WTC11 (cell line): Measurements from ENCODE around the gene PHKA1. TPM values are rescaled to one million over a fixed set of nuclear protein-coding genes. Genes with fewer than 3 reads are reported as not detected.
"Not testable (repeated sequence)": the region's sequence is repeated elsewhere in the genome, so short reads cannot be mapped to it uniquely, and the experiment has no call there.

Experiments
- ATAC-seq: fragments of 200-7000 bp; cut with Tn5 transposase; 2 replicates; pipeline ENCODE4 v1.10.0; 2021; ENCODE audit warnings: mild to moderate bottlenecking, moderate library complexity
- CTCF ChIA-PET: fragments of 300-600 bp; sonication (Branson Sonifier 250); formaldehyde crosslinking; loops from one replicate; lab custom pipeline; 2021; ENCODE audit warnings: antibody characterized with exemption; lab: Charles Lee
- POLR2A ChIA-PET: fragments of 350-600 bp; sonication (Branson Sonifier 250); formaldehyde crosslinking; loops from one replicate; lab custom pipeline; 2021; ENCODE audit warnings: antibody characterized with exemption; lab: Charles Lee
- DNase-seq: peaks from one replicate; pipeline ENCODE4 v3.0.0; 2021; ENCODE audit warnings: low spot score
- H3K27ac Mint-ChIP-seq: 2 replicates; pipeline ENCODE4 v1.8.0; 2021; ENCODE audit warnings: mixed read lengths
- H3K27me3 Mint-ChIP-seq: 2 replicates; pipeline ENCODE4 v1.8.0; 2021; ENCODE audit warnings: low read depth, mild to moderate bottlenecking, moderate library complexity, mixed read lengths
- H3K36me3 Mint-ChIP-seq: 2 replicates; pipeline ENCODE4 v1.8.0; 2021; ENCODE audit warnings: mixed read lengths
- H3K4me1 Mint-ChIP-seq: 2 replicates; pipeline ENCODE4 v1.8.0; 2022; ENCODE audit warnings: mixed read lengths
- H3K4me3 Mint-ChIP-seq: 2 replicates; pipeline ENCODE4 v1.8.0; 2021; ENCODE audit warnings: mild to moderate bottlenecking, moderate library complexity, mixed read lengths
- H3K9me3 Mint-ChIP-seq: 2 replicates; pipeline ENCODE4 v1.8.0; 2021; ENCODE audit warnings: mixed read lengths
- AR ChIP-seq: fragments of 250-450 bp; sonication (Bioruptor Pico); IDR thresholded peaks from 2 replicates; pipeline ENCODE4 v1.9.0; 2021; ENCODE audit warnings: mild to moderate bottlenecking
- E2F1 ChIP-seq: sonication (generic); formaldehyde crosslinking; IDR thresholded peaks from 2 replicates; pipeline ENCODE4 v1.8.0; 2022; ENCODE audit warnings: mild to moderate bottlenecking, missing genetic modification reagents
- E2F4 ChIP-seq: sonication (generic); formaldehyde crosslinking; IDR thresholded peaks from 2 replicates; pipeline ENCODE4 v1.8.1; 2022; ENCODE audit warnings: low read depth, mild to moderate bottlenecking, moderate library complexity, missing genetic modification reagents, borderline replicate concordance
- EMX1 ChIP-seq: fragments of 250-450 bp; sonication (Bioruptor Pico); IDR thresholded peaks from 2 replicates; pipeline ENCODE4 v1.8.0; 2021; ENCODE audit warnings: mild to moderate bottlenecking
- JAZF1 ChIP-seq: fragments of 250-450 bp; sonication (Bioruptor Pico); IDR thresholded peaks from 2 replicates; pipeline ENCODE4 v1.9.0; 2021; ENCODE audit warnings: moderate library complexity, mild to moderate bottlenecking, inconsistent platforms
- JUN ChIP-seq: sonication (generic); formaldehyde crosslinking; IDR thresholded peaks from 2 replicates; pipeline ENCODE4 v1.8.0; 2023; ENCODE audit warnings: mild to moderate bottlenecking, missing genetic modification reagents
- OVOL2 ChIP-seq: fragments of 250-450 bp; sonication (Bioruptor Pico); IDR thresholded peaks from 2 replicates; pipeline ENCODE4 v1.9.0; 2021; ENCODE audit warnings: mild to moderate bottlenecking, borderline replicate concordance
- PRRX2 ChIP-seq: fragments of 250-450 bp; sonication (Bioruptor Pico); IDR thresholded peaks from 2 replicates; pipeline ENCODE4 v1.8.0; 2021; ENCODE audit warnings: mild to moderate bottlenecking
- STAT6 ChIP-seq: sonication (generic); formaldehyde crosslinking; conservative IDR thresholded peaks from 2 replicates; pipeline ENCODE4 v1.8.1; 2023; ENCODE audit warnings: mild to moderate bottlenecking, low read depth, missing genetic modification reagents, moderate library complexity
- TEAD4 ChIP-seq: sonication (generic); formaldehyde crosslinking; IDR thresholded peaks from 2 replicates; pipeline ENCODE4 v1.8.0; 2022; ENCODE audit warnings: mild to moderate bottlenecking, missing genetic modification reagents
- ZMAT4 ChIP-seq: fragments of 250-450 bp; sonication (Bioruptor Pico); IDR thresholded peaks from 2 replicates; pipeline ENCODE4 v1.9.0; 2021; ENCODE audit warnings: mild to moderate bottlenecking
- ZNF423 ChIP-seq: fragments of 250-450 bp; sonication (Bioruptor Pico); IDR thresholded peaks from 2 replicates; pipeline ENCODE4 v2.1.2; 2022; ENCODE audit warnings: mild to moderate bottlenecking, moderate library complexity
- ZNF425 ChIP-seq: fragments of 250-450 bp; sonication (Bioruptor Pico); conservative IDR thresholded peaks from 2 replicates; pipeline ENCODE4 v1.9.0; 2021; ENCODE audit warnings: mild to moderate bottlenecking
- ZNF532 ChIP-seq: fragments of 250-450 bp; sonication (Bioruptor Pico); IDR thresholded peaks from 2 replicates; pipeline ENCODE4 v1.9.0; 2021; ENCODE audit warnings: mild to moderate bottlenecking, borderline replicate concordance
- total RNA-seq: library from RNA; stranded (reverse); gene quantifications from 3 replicates; pipeline ENCODE4 v1.2.3, GENCODE V29; 2021

PHKA1 gene
- total RNA-seq, 1 experiment from 2014 or later: 9.9 TPM

- no peak overlapping the region for H3K4me3 Mint-ChIP-seq
- CTCF ChIA-PET: no interaction called here
Observed at GRCh38 chrX:72604112-72604511, 110.0 kb downstream of the PHKA1 start.

GRCh38 chrX:72591038-72591437 is 123.1 kb downstream of the PHKA1 start:
- H3K4me3 Mint-ChIP-seq, H3K27me3 Mint-ChIP-seq, POLR2A ChIA-PET, H3K27ac Mint-ChIP-seq, H3K4me1 Mint-ChIP-seq, H3K9me3 Mint-ChIP-seq, DNase-seq, CTCF ChIA-PET, H3K36me3 Mint-ChIP-seq, ATAC-seq: not testable (repeated sequence)

More at GRCh38 chrX:72604112-72604511, 110.0 kb downstream of the PHKA1 start:
- Mint-ChIP-seq H3K9me3 (no peaks in the 10 kb centered on the region), H3K27me3 (no peaks in the 10 kb centered on the region), H3K4me1 (no peaks in the 10 kb centered on the region), H3K36me3 (peaks cover 8% of the 10 kb centered on the region), H3K27ac (no peak overlapping the region)
- POLR2A ChIA-PET: no interaction called here
- no peak for DNase-seq
- no peak for TF ChIP-seq STAT6 (CRISPR knock-in tag)
- no peak for TF ChIP-seq JUN (CRISPR knock-in tag)
- TF ChIP-seq AR (CRISPR knock-in tag): no peak
- no peak for TF ChIP-seq ZNF423 (CRISPR knock-in tag)
- no peak for TF ChIP-seq JAZF1 (CRISPR knock-in tag)
- TF ChIP-seq E2F4 (CRISPR knock-in tag): no peak
- no peak for TF ChIP-seq ZNF425
- TF ChIP-seq TEAD4: no peak
- no peak for TF ChIP-seq OVOL2
- no peak for TF ChIP-seq ZMAT4 (CRISPR knock-in tag)
- TF ChIP-seq, all 79 proteins: peak for 0
- ATAC-seq: no peak

GRCh38 chrX:72584163-72584562 is 129.9 kb downstream of the PHKA1 start:
- H3K9me3 Mint-ChIP-seq: peaks cover 9% of the 10 kb centered on the region
- ATAC-seq (no peak), DNase-seq (no peak)
- POLR2A ChIA-PET: no interaction called here
- H3K27ac Mint-ChIP-seq: no peak overlapping the region
- no peaks in the 10 kb centered on the region for H3K27me3 Mint-ChIP-seq
- CTCF ChIA-PET: no interaction called here
- peaks cover 14% of the 10 kb centered on the region for H3K36me3 Mint-ChIP-seq
- H3K4me1 Mint-ChIP-seq: no peaks in the 10 kb centered on the region
- H3K4me3 Mint-ChIP-seq: no peak overlapping the region
- TF ChIP-seq PRRX2 (CRISPR knock-in tag): no peak
- TF ChIP-seq E2F1 (CRISPR knock-in tag): no peak
- TF ChIP-seq STAT6 (CRISPR knock-in tag): no peak
- TF ChIP-seq ZNF532 (CRISPR knock-in tag): no peak
- no peak for TF ChIP-seq EMX1 (CRISPR knock-in tag)
